SK-MEL-5 (cell line): ENCODE results near the gene AP4E1. TPM values are rescaled to one million over a fixed set of nuclear protein-coding genes. Genes with fewer than 3 reads are reported as not detected.
"Not testable (repeated sequence)": the region's sequence is repeated elsewhere in the genome, so short reads cannot be mapped to it uniquely, and the experiment has no call there.

ENCODE experiments used
- DNase-seq: peaks from one replicate; pipeline ENCODE4 v3.0.0-alpha.2; 2016; ENCODE audit warnings: low read depth, low spot score
- in situ Hi-C: cut with HindIII; loops from 2 replicates; pipeline ENCODE4 v1.10.0; 2016; ENCODE audit warnings: low sequenced_read_pairs, high pct_unique_total_duplicates, low pct_unique_long_range_greater_than_20kb
- total RNA-seq: library from RNA; depleted of rRNA; stranded (reverse); fragments of >200 nt; shearing (Covaris generic); gene quantifications from 2 replicates; pipeline ENCODE4 v1.2.3, GENCODE V29; 2014

Gene AP4E1
- total RNA-seq, 1 experiment from 2014 or later = 7.3 TPM

- in situ Hi-C loops = no loop called here
- no peak for DNase-seq
Measured at GRCh38 chr15:50925281-50925680, 16.8 kb downstream of the AP4E1 start.

GRCh38 chr15:50929062-50929461, 20.6 kb downstream of the AP4E1 start:
- DNase-seq = no peak
- in situ Hi-C loops = no loop called here

GRCh38 chr15:50930792-50931191, 22.3 kb downstream of the AP4E1 start:
- in situ Hi-C loops = no loop called here
- DNase-seq = no peak

- no peak for DNase-seq
- in situ Hi-C loops = no loop called here
Measured at GRCh38 chr15:50933341-50933740, 24.9 kb downstream of the AP4E1 start.

GRCh38 chr15:50938525-50938924, 30.0 kb downstream of the AP4E1 start:
- in situ Hi-C loops = no loop called here
- DNase-seq = no peak

GRCh38 chr15:50939911-50940310, 31.4 kb downstream of the AP4E1 start:
- peak; percentile 40 for DNase-seq
- in situ Hi-C loops = no loop called here

- in situ Hi-C loops = no loop called here
Measured at GRCh38 chr15:50940506-50940905, 32.0 kb downstream of the AP4E1 start.

GRCh38 chr15:50943638-50944037, 35.2 kb downstream of the AP4E1 start:
- in situ Hi-C loops = no loop called here
- no peak for DNase-seq

More at GRCh38 chr15:50940506-50940905, 32.0 kb downstream of the AP4E1 start:
- peak; percentile 10 for DNase-seq

- DNase-seq = no peak
- in situ Hi-C loops = no loop called here
Measured at GRCh38 chr15:50944672-50945071, 36.2 kb downstream of the AP4E1 start.

- DNase-seq = no peak
- in situ Hi-C loops = no loop called here
Measured at GRCh38 chr15:50945725-50946124, 37.2 kb downstream of the AP4E1 start.

- not testable (repeated sequence) for DNase-seq
Measured at GRCh38 chr15:50950745-50951144, 42.3 kb downstream of the AP4E1 start.

GRCh38 chr15:50953302-50953701, 44.8 kb downstream of the AP4E1 start:
- in situ Hi-C loops = no loop called here
- peak; percentile 56 for DNase-seq

More at GRCh38 chr15:50950745-50951144, 42.3 kb downstream of the AP4E1 start:
- in situ Hi-C loops = not testable (repeated sequence)

GRCh38 chr15:50954837-50955236, 46.4 kb downstream of the AP4E1 start:
- in situ Hi-C loops = not testable (repeated sequence)

GRCh38 chr15:50959717-50960116, 51.2 kb downstream of the AP4E1 start:
- in situ Hi-C loops = no loop called here
- no peak for DNase-seq

More at GRCh38 chr15:50954837-50955236, 46.4 kb downstream of the AP4E1 start:
- DNase-seq = not testable (repeated sequence)

GRCh38 chr15:50964075-50964474, 55.6 kb downstream of the AP4E1 start:
- in situ Hi-C loops = no loop called here
- no peak for DNase-seq

GRCh38 chr15:50968353-50968752, 59.9 kb downstream of the AP4E1 start:
- no peak for DNase-seq
- in situ Hi-C loops = no loop called here

- in situ Hi-C loops = no loop called here
- no peak for DNase-seq
Measured at GRCh38 chr15:50970524-50970923, 62.0 kb downstream of the AP4E1 start.

- no peak for DNase-seq
- in situ Hi-C loops = no loop called here
Measured at GRCh38 chr15:50971115-50971514, 62.6 kb downstream of the AP4E1 start.

GRCh38 chr15:50971542-50971941, 63.1 kb downstream of the AP4E1 start:
- in situ Hi-C loops = no loop called here
- DNase-seq = no peak

GRCh38 chr15:50973605-50974004, 65.1 kb downstream of the AP4E1 start:
- no peak for DNase-seq
- in situ Hi-C loops = no loop called here
